GM13977 (cell line): ENCODE data around the gene RBM19.
A peak's percentile ranks its signal among the peaks of the same experiment; 100 is the strongest.

Source experiments
- DNase-seq: peaks from one replicate; pipeline ENCODE4 v3.0.0; 2012; ENCODE audit warnings: low spot score
- in situ Hi-C: fragments of 300-500 bp; cut with MboI; formaldehyde crosslinking; loops from one replicate; pipeline ENCODE4 v1.12.0; 2022; ENCODE audit warnings: low sequenced_read_pairs, low pct_unique_long_range_greater_than_20kb, mixed read lengths, inconsistent platforms; ENCODE audit not compliant: unreplicated experiment
- TF ChIP-seq, protein P1 (sequence below): IDR thresholded peaks from 2 replicates; pipeline ENCODE4 v1.5.1; 2012; ENCODE audit warnings: mild to moderate bottlenecking, control low read depth; ENCODE audit not compliant: insufficient read depth; ENCODE audit errors: extremely low read depth, missing control alignments

The RBM19 gene

DNA sequence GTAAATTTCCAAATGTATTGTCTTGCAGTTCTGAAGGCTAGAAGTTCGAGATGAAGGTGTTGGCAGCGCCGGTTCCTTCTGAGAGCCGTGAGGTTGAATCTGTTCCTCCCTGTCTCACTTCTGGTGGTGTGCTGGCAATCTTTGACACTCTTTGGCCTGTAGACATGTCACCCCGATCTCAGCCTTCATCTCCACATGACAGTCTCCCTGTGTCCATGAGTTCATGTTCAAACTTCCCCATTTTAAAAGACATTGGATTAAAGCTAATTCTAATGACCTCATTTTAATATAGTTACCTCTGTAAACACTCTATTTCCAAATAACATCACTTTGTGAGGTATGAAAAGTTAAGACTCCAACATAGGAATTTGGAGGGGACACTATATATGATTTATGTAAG lies 4.1 kb upstream of the RBM19 start:
- no peak for DNase-seq
- TF ChIP-seq, protein P1, sequence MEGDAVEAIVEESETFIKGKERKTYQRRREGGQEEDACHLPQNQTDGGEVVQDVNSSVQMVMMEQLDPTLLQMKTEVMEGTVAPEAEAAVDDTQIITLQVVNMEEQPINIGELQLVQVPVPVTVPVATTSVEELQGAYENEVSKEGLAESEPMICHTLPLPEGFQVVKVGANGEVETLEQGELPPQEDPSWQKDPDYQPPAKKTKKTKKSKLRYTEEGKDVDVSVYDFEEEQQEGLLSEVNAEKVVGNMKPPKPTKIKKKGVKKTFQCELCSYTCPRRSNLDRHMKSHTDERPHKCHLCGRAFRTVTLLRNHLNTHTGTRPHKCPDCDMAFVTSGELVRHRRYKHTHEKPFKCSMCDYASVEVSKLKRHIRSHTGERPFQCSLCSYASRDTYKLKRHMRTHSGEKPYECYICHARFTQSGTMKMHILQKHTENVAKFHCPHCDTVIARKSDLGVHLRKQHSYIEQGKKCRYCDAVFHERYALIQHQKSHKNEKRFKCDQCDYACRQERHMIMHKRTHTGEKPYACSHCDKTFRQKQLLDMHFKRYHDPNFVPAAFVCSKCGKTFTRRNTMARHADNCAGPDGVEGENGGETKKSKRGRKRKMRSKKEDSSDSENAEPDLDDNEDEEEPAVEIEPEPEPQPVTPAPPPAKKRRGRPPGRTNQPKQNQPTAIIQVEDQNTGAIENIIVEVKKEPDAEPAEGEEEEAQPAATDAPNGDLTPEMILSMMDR = no peak
- in situ Hi-C loops = no loop called here

DNA sequence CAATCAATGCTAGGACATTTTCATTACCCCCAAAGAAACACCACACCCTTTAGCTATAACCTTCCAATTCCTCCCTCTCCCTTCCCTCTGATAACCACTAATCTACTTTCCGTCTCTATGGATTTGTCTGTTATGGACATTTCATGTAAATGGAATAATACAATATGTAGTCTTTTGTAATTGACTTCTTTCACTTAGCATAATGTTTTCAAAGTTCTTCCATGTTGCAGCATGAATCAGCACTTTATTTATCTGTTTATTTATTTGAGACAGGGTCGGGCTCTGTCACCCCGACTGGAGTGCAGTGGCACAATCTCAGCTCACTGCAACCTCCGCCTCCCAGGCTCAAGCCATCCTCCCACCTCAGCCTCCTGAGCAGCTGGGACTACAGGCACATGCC lies 1.2 kb upstream of the RBM19 start:
- TF ChIP-seq, protein P1 = no peak
- in situ Hi-C loops = no loop called here
- DNase-seq = no peak

DNA sequence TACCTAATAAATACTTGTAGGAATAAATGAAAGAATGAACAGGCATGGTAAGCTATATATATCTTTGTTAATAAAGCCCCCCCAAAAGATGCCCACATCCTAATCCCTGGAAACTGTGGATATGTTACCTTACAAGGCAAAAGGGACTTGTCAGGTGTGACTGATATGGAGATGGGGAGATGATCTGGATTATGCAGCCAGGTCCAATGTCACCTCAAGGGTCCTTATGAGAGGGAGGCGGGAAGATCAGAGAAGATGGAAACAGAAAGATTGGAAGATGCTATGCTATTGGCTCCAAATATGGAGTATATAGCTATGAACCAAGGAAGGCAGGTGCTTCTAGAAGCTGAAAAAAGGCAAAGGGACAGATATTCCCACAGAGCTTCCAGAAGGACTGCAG lies 3.4 kb downstream of the RBM19 start:
- in situ Hi-C loops = no loop called here
- DNase-seq = no peak
- TF ChIP-seq, protein P1 = no peak

DNA sequence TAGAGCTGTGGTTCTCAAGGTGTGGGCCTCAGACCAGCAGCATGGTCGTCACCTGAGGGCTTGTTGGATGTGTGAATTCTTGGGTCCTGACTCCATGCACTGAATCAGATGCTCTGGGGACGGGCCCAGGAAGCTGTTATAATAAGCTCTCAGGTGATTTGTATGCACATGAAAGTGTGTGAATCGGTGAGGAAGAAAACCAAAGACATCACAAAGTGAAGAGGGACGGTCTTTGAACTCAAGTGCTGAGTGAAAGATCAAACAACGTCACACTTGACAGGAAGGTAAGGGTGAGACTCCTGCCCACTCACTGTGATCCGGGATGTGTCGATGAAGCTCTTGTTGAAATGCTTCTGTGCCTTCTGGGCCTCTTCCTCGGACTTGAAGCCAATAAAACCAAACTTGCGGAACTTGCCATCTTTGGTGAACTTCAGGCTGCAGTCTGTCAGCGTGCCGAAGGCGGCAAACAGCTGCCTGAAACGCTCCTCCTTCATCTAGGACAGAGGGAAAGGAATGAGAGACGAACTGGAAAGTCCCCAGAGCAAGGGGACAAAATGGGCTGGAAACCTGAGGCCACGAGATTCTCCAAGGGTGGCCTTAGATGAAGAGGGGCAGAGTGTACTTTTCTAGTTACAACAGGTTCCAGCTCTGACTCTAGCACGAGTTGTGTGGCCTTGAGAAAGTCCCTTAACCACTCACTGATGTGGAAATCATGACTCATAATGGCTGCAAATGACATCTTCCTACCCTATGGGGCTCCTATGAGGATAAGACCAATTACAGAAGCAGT lies 4.0 kb downstream of the RBM19 start:
- TF ChIP-seq, protein P1 = no peak
- peak; percentile 73 for DNase-seq
- in situ Hi-C loops = no loop called here

DNA sequence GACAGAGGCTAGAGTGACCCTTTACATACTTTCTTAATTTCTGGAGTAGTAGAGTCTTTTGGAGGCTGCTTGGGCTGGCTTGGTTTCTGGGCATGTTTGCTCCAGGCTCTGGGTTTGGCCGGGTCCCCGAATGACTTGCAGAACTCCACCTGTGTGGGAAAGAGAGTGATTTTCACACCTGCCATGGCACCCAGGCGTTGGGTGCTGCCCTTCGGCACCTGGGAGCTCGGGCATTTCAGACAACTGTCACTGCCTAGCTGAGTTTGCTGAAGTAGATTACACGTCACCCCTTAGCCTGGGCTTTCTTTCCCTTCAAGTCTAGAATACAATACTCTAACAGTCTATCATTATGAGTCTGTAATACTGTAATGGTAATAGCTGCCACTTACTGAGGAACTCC lies 6.1 kb downstream of the RBM19 start:
- no peak for DNase-seq
- TF ChIP-seq, protein P1 = no peak
- in situ Hi-C loops = no loop called here

DNA sequence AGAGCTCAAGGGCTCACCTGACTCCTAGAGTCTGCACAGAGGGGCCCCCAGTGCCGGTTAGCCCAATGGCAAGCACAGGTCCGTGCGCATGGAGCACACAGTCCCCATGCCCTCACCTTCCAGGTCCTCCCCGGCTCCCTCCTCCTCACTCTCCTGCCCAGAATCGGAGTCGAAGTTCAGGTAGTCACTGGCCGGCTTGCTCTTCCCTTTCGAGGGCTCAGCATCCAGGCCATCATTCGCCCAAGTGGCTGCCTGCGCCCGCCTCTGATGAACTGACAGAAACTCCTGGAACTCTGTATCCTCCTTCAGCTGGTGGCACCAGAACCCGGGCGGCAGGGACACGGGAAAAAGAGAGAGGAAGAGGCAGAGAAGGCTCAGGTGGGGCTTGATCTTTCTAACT lies 7.0 kb downstream of the RBM19 start:
- TF ChIP-seq, protein P1 = no peak
- in situ Hi-C loops = no loop called here
- DNase-seq = no peak
